Stimulated activated naive CD8-positive, alpha-beta T cell treated with anti-CD3 and anti-CD28 coated beads, Interleukin-15, Interleukin-2, amounts not matched to agents 100 ng/mL and 50 ng/mL, for 24 hours (primary cell): Measurements from ENCODE around the gene TTLL11.
"Not testable (repeated sequence)": the region's sequence is repeated elsewhere in the genome, so short reads cannot be mapped to it uniquely, and the experiment has no call there.

Experiments
- H3K27ac Mint-ChIP-seq: one replicate; pipeline ENCODE4 v1.8.0; 2021; ENCODE audit warnings: mild to moderate bottlenecking, mixed read lengths
- H3K27me3 Mint-ChIP-seq: one replicate; pipeline ENCODE4 v1.8.0; 2021; ENCODE audit warnings: mixed read lengths
- H3K36me3 Mint-ChIP-seq: one replicate; pipeline ENCODE4 v1.8.0; 2021; ENCODE audit warnings: low read depth, mixed read lengths
- H3K4me1 Mint-ChIP-seq: one replicate; pipeline ENCODE4 v1.8.0; 2021; ENCODE audit warnings: low read depth, mixed read lengths
- H3K4me3 Mint-ChIP-seq: one replicate; pipeline ENCODE4 v1.8.0; 2021; ENCODE audit warnings: mild to moderate bottlenecking, mixed read lengths
- H3K9me3 Mint-ChIP-seq: one replicate; pipeline ENCODE4 v1.8.0; 2021; ENCODE audit warnings: mixed read lengths

Gene TTLL11

GRCh38 chr9:122087406-122088200 lies 5.5 kb downstream of the TTLL11 start:
- Mint-ChIP-seq H3K4me3 (no peak overlapping the region), H3K4me1 (peaks cover 23% of the 10 kb centered on the region), H3K27me3 (no peaks in the 10 kb centered on the region), H3K27ac (no peak overlapping the region), H3K36me3 (no peaks in the 10 kb centered on the region), H3K9me3 (no peaks in the 10 kb centered on the region)

GRCh38 chr9:122086873-122087272 lies 6.2 kb downstream of the TTLL11 start:
- Mint-ChIP-seq H3K4me1 (peaks cover 18% of the 10 kb centered on the region), H3K4me3 (no peak overlapping the region), H3K27ac (no peak overlapping the region), H3K36me3 (no peaks in the 10 kb centered on the region), H3K27me3 (no peaks in the 10 kb centered on the region), H3K9me3 (no peaks in the 10 kb centered on the region)

GRCh38 chr9:122085260-122085659 lies 7.8 kb downstream of the TTLL11 start:
- peaks cover 8% of the 10 kb centered on the region for H3K4me1 Mint-ChIP-seq
- H3K4me3 Mint-ChIP-seq: no peak overlapping the region
- H3K9me3 Mint-ChIP-seq: no peaks in the 10 kb centered on the region

GRCh38 chr9:122084026-122084675 lies 9.0 kb downstream of the TTLL11 start:
- Mint-ChIP-seq H3K27ac (no peak overlapping the region), H3K27me3 (no peaks in the 10 kb centered on the region), H3K4me1 (peaks cover 8% of the 10 kb centered on the region), H3K9me3 (no peaks in the 10 kb centered on the region), H3K36me3 (no peaks in the 10 kb centered on the region), H3K4me3 (no peak overlapping the region)

More at GRCh38 chr9:122085260-122085659, 7.8 kb downstream of the TTLL11 start:
- Mint-ChIP-seq H3K27ac (no peak overlapping the region), H3K27me3 (no peaks in the 10 kb centered on the region), H3K36me3 (no peaks in the 10 kb centered on the region)

- Mint-ChIP-seq H3K4me3 (no peak overlapping the region), H3K36me3 (peaks cover 16% of the 10 kb centered on the region), H3K9me3 (peaks cover 9% of the 10 kb centered on the region), H3K27me3 (no peaks in the 10 kb centered on the region), H3K4me1 (peaks cover 8% of the 10 kb centered on the region), H3K27ac (no peak overlapping the region)
Observed at GRCh38 chr9:122080986-122081385, 12.1 kb downstream of the TTLL11 start.

GRCh38 chr9:122078557-122078956 lies 14.6 kb downstream of the TTLL11 start:
- H3K4me1 Mint-ChIP-seq: peaks cover 7% of the 10 kb centered on the region
- no peak overlapping the region for H3K27ac Mint-ChIP-seq
- H3K4me3 Mint-ChIP-seq: no peak overlapping the region
- H3K27me3 Mint-ChIP-seq: no peaks in the 10 kb centered on the region
- peaks cover 16% of the 10 kb centered on the region for H3K36me3 Mint-ChIP-seq
- peaks cover 9% of the 10 kb centered on the region for H3K9me3 Mint-ChIP-seq

GRCh38 chr9:122076773-122077172 lies 16.3 kb downstream of the TTLL11 start:
- Mint-ChIP-seq H3K4me3 (no peak overlapping the region), H3K9me3 (peaks cover 9% of the 10 kb centered on the region), H3K27ac (no peak overlapping the region), H3K4me1 (no peaks in the 10 kb centered on the region), H3K27me3 (no peaks in the 10 kb centered on the region), H3K36me3 (peaks cover 20% of the 10 kb centered on the region)

- H3K27ac Mint-ChIP-seq: no peak overlapping the region
- peaks cover 9% of the 10 kb centered on the region for H3K9me3 Mint-ChIP-seq
- no peaks in the 10 kb centered on the region for H3K4me1 Mint-ChIP-seq
- H3K36me3 Mint-ChIP-seq: peaks cover 22% of the 10 kb centered on the region
- H3K27me3 Mint-ChIP-seq: no peaks in the 10 kb centered on the region
- H3K4me3 Mint-ChIP-seq: no peak overlapping the region
Observed at GRCh38 chr9:122076117-122076516, 17.0 kb downstream of the TTLL11 start.

GRCh38 chr9:122075135-122076030 lies 17.7 kb downstream of the TTLL11 start:
- Mint-ChIP-seq H3K36me3 (peaks cover 22% of the 10 kb centered on the region), H3K27me3 (no peaks in the 10 kb centered on the region), H3K9me3 (peaks cover 9% of the 10 kb centered on the region), H3K4me3 (no peak overlapping the region), H3K27ac (no peak overlapping the region), H3K4me1 (no peaks in the 10 kb centered on the region)

- no peaks in the 10 kb centered on the region for H3K27me3 Mint-ChIP-seq
- no peak overlapping the region for H3K27ac Mint-ChIP-seq
- no peak overlapping the region for H3K4me3 Mint-ChIP-seq
- peaks cover 10% of the 10 kb centered on the region for H3K36me3 Mint-ChIP-seq
- H3K9me3 Mint-ChIP-seq: peaks cover 3% of the 10 kb centered on the region
- no peaks in the 10 kb centered on the region for H3K4me1 Mint-ChIP-seq
Observed at GRCh38 chr9:122071715-122072114, 21.4 kb downstream of the TTLL11 start.

- Mint-ChIP-seq H3K4me3 (no peak overlapping the region), H3K9me3 (peaks cover 3% of the 10 kb centered on the region), H3K4me1 (peaks cover 2% of the 10 kb centered on the region), H3K27ac (no peak overlapping the region), H3K27me3 (no peaks in the 10 kb centered on the region), H3K36me3 (peaks cover 10% of the 10 kb centered on the region)
Observed at GRCh38 chr9:122070728-122071515, 22.2 kb downstream of the TTLL11 start.

GRCh38 chr9:122066680-122067079 lies 26.4 kb downstream of the TTLL11 start:
- H3K27ac Mint-ChIP-seq, H3K36me3 Mint-ChIP-seq, H3K4me3 Mint-ChIP-seq, H3K9me3 Mint-ChIP-seq, H3K27me3 Mint-ChIP-seq, H3K4me1 Mint-ChIP-seq: not testable (repeated sequence)

- Mint-ChIP-seq H3K27me3 (no peaks in the 10 kb centered on the region), H3K4me1 (peaks cover 4% of the 10 kb centered on the region), H3K4me3 (no peak overlapping the region), H3K9me3 (peaks cover 3% of the 10 kb centered on the region), H3K27ac (no peak overlapping the region), H3K36me3 (peaks cover 4% of the 10 kb centered on the region)
Observed at GRCh38 chr9:122065923-122066629, 27.0 kb downstream of the TTLL11 start.

- no peak overlapping the region for H3K27ac Mint-ChIP-seq
- no peaks in the 10 kb centered on the region for H3K36me3 Mint-ChIP-seq
- H3K9me3 Mint-ChIP-seq: no peaks in the 10 kb centered on the region
- no peaks in the 10 kb centered on the region for H3K4me1 Mint-ChIP-seq
- no peak overlapping the region for H3K4me3 Mint-ChIP-seq
- no peaks in the 10 kb centered on the region for H3K27me3 Mint-ChIP-seq
Observed at GRCh38 chr9:122060481-122060880, 32.6 kb downstream of the TTLL11 start.
